HEK293 (cell line): ENCODE data around the gene LCN6.

Experiments
- CTCF ChIA-PET: fragments of 350-600 bp; formaldehyde crosslinking; extraction: SDS; loops from one replicate; lab custom pipeline; 2021; ENCODE audit warnings: antibody characterized with exemption; lab: Yijun Ruan, JAX
- POLR2A ChIA-PET: fragments of 300-600 bp; formaldehyde crosslinking; extraction: SDS; loops from one replicate; lab custom pipeline; 2020; ENCODE audit warnings: antibody characterized with exemption, inconsistent platforms; lab: Yijun Ruan, JAX
- H3K27ac ChIP-seq: fragments of 200-500 bp; sonication (Bioruptor generic); 2 replicates; pipeline ENCODE4 v1.5.1; 2014; ENCODE audit warnings: low read depth, low read length, control low read depth, inconsistent platforms; ENCODE audit errors: extremely low read depth
- H3K36me3 ChIP-seq, 2 experiments: fragments of 200-500 bp in 1 of 2; sonication (Bioruptor generic) in 1 of 2; 1 replicate in 1 of 2; 2 replicates in 1 of 2; pipeline ENCODE4 v1.5.1; 2014 to 2017; ENCODE audit warnings: inconsistent platforms in 2 of 2, low read length in 2 of 2; ENCODE audit not compliant: control insufficient read depth in 2 of 2, insufficient read depth in 1 of 2
- H3K4me1 ChIP-seq: fragments of 200-500 bp; sonication (Bioruptor generic); 2 replicates; pipeline ENCODE4 v1.5.1; 2014; ENCODE audit warnings: mild to moderate bottlenecking, low read length, inconsistent platforms; ENCODE audit not compliant: control insufficient read depth, insufficient read depth
- H3K4me3 ChIP-seq: 2 replicates; pipeline ENCODE4 v1.5.1; 2011; ENCODE audit warnings: low read depth, mild to moderate bottlenecking, control low read depth, low read length, moderate library complexity
- H3K9me3 ChIP-seq: fragments of 200-500 bp; sonication (Bioruptor generic); 2 replicates; pipeline ENCODE4 v1.5.1; 2014; ENCODE audit warnings: low read depth, low read length, inconsistent platforms; ENCODE audit not compliant: control insufficient read depth, insufficient read depth
- BCL11A ChIP-seq: fragments of 450-650 bp; formaldehyde crosslinking; IDR thresholded peaks from 2 replicates; pipeline ENCODE4 v1.5.1; 2016; ENCODE audit warnings: low read depth, missing biosample characterization, missing genetic modification characterization
- FEZF1 ChIP-seq: fragments of 450-650 bp; formaldehyde crosslinking; IDR thresholded peaks from 2 replicates; pipeline ENCODE4 v1.5.1; 2016; ENCODE audit warnings: missing biosample characterization, missing genetic modification characterization
- KLF1 ChIP-seq: fragments of 450-650 bp; formaldehyde crosslinking; IDR thresholded peaks from 2 replicates; pipeline ENCODE4 v1.5.1; 2016; ENCODE audit warnings: missing biosample characterization, missing genetic modification characterization
- KLF7 ChIP-seq: fragments of 450-650 bp; formaldehyde crosslinking; IDR thresholded peaks from 2 replicates; pipeline ENCODE4 v1.5.1; 2016; ENCODE audit warnings: missing biosample characterization, missing genetic modification characterization, borderline replicate concordance
- RBAK ChIP-seq: fragments of 450-650 bp; formaldehyde crosslinking; IDR thresholded peaks from 2 replicates; pipeline ENCODE4 v1.5.1; 2016; ENCODE audit warnings: missing biosample characterization, missing genetic modification characterization
- YY1 ChIP-seq: fragments of 450-650 bp; formaldehyde crosslinking; IDR thresholded peaks from 2 replicates; pipeline ENCODE4 v1.5.1; 2018; ENCODE audit warnings: missing biosample characterization, missing genetic modification characterization
- ZFP3 ChIP-seq: fragments of 450-650 bp; formaldehyde crosslinking; IDR thresholded peaks from 2 replicates; pipeline ENCODE4 v1.5.1; 2016; ENCODE audit warnings: low read depth, missing biosample characterization, missing genetic modification characterization
- ZNF114 ChIP-seq: fragments of 450-650 bp; formaldehyde crosslinking; IDR thresholded peaks from 2 replicates; pipeline ENCODE4 v1.5.0; 2017; ENCODE audit warnings: missing biosample characterization, missing genetic modification characterization
- ZNF155 ChIP-seq: fragments of 450-650 bp; formaldehyde crosslinking; IDR thresholded peaks from 2 replicates; pipeline ENCODE4 v1.5.1; 2016; ENCODE audit warnings: missing biosample characterization, missing genetic modification characterization
- ZNF157 ChIP-seq: fragments of 450-650 bp; formaldehyde crosslinking; IDR thresholded peaks from 2 replicates; pipeline ENCODE4 v1.5.1; 2016; ENCODE audit warnings: missing biosample characterization, missing genetic modification characterization
- ZNF239 ChIP-seq: fragments of 450-650 bp; formaldehyde crosslinking; IDR thresholded peaks from 2 replicates; pipeline ENCODE4 v1.5.1; 2016; ENCODE audit warnings: missing biosample characterization, missing genetic modification characterization
- ZNF302 ChIP-seq: fragments of 450-650 bp; formaldehyde crosslinking; IDR thresholded peaks from 2 replicates; pipeline ENCODE4 v1.5.1; 2016; ENCODE audit warnings: missing biosample characterization, missing genetic modification characterization, low read depth
- ZNF366 ChIP-seq: fragments of 450-650 bp; formaldehyde crosslinking; conservative IDR thresholded peaks from 2 replicates; pipeline ENCODE4 v1.5.1; 2016; ENCODE audit warnings: missing biosample characterization, missing genetic modification characterization
- ZNF398 ChIP-seq: fragments of 450-650 bp; formaldehyde crosslinking; IDR thresholded peaks from 2 replicates; pipeline ENCODE4 v1.5.1; 2017; ENCODE audit warnings: missing biosample characterization, missing genetic modification characterization
- ZNF48 ChIP-seq: fragments of 450-650 bp; formaldehyde crosslinking; IDR thresholded peaks from 2 replicates; pipeline ENCODE4 v1.5.1; 2016; ENCODE audit warnings: missing biosample characterization, missing genetic modification characterization
- ZNF514 ChIP-seq: fragments of 450-650 bp; formaldehyde crosslinking; IDR thresholded peaks from 2 replicates; pipeline ENCODE4 v1.5.1; 2016; ENCODE audit warnings: missing biosample characterization, missing genetic modification characterization
- ZNF549 ChIP-seq: fragments of 450-650 bp; IDR thresholded peaks from 2 replicates; pipeline ENCODE4 v1.5.1; 2018; ENCODE audit warnings: missing biosample characterization, missing genetic modification characterization, mild to moderate bottlenecking, inconsistent platforms, moderate library complexity
- ZNF561 ChIP-seq: fragments of 450-650 bp; IDR thresholded peaks from 2 replicates; pipeline ENCODE4 v1.5.1; 2018; ENCODE audit warnings: missing biosample characterization, missing genetic modification characterization, borderline replicate concordance
- ZNF596 ChIP-seq: fragments of 450-650 bp; IDR thresholded peaks from 2 replicates; pipeline ENCODE4 v1.5.0; 2018; ENCODE audit warnings: missing biosample characterization, mild to moderate bottlenecking, missing genetic modification characterization, moderate library complexity
- ZNF654 ChIP-seq: fragments of 450-650 bp; formaldehyde crosslinking; IDR thresholded peaks from 2 replicates; pipeline ENCODE4 v1.5.1; 2016; ENCODE audit warnings: low read depth, missing biosample characterization, missing genetic modification characterization
- ZNF660 ChIP-seq: fragments of 450-650 bp; IDR thresholded peaks from 2 replicates; pipeline ENCODE4 v1.5.1; 2018; ENCODE audit warnings: missing biosample characterization, mild to moderate bottlenecking, missing genetic modification characterization
- ZNF664 ChIP-seq: fragments of 450-650 bp; formaldehyde crosslinking; IDR thresholded peaks from 2 replicates; pipeline ENCODE4 v1.5.1; 2016; ENCODE audit warnings: missing biosample characterization, missing genetic modification characterization
- ZNF768 ChIP-seq: fragments of 450-650 bp; formaldehyde crosslinking; IDR thresholded peaks from 2 replicates; pipeline ENCODE4 v1.5.1; 2018; ENCODE audit warnings: missing biosample characterization, mild to moderate bottlenecking, missing genetic modification characterization
- ZXDB ChIP-seq: fragments of 450-650 bp; formaldehyde crosslinking; IDR thresholded peaks from 2 replicates; pipeline ENCODE4 v1.5.1; 2016; ENCODE audit warnings: missing biosample characterization, missing genetic modification characterization
- TF ChIP-seq, protein P1 (sequence below): fragments of 450-650 bp; formaldehyde crosslinking; IDR thresholded peaks from 2 replicates; pipeline ENCODE4 v1.5.1; 2016; ENCODE audit warnings: missing biosample characterization, missing genetic modification characterization
- TF ChIP-seq, protein P2 (sequence below): fragments of 450-650 bp; formaldehyde crosslinking; IDR thresholded peaks from 2 replicates; pipeline ENCODE4 v1.5.1; 2016; ENCODE audit warnings: missing biosample characterization, missing genetic modification characterization
- TF ChIP-seq, protein P3 (sequence below): fragments of 450-650 bp; formaldehyde crosslinking; IDR thresholded peaks from 2 replicates; pipeline ENCODE4; 2016; ENCODE audit warnings: missing biosample characterization, missing genetic modification characterization

Gene LCN6

GRCh38 chr9:136757751-136758140, 9.4 kb upstream of the LCN6 start:
- POLR2A ChIA-PET: interaction anchor here (2.3 kb wide), 1 partner anchor 30 kb away, joined by 9 read pairs; no protein-coding TSS in a partner anchor

DNA sequence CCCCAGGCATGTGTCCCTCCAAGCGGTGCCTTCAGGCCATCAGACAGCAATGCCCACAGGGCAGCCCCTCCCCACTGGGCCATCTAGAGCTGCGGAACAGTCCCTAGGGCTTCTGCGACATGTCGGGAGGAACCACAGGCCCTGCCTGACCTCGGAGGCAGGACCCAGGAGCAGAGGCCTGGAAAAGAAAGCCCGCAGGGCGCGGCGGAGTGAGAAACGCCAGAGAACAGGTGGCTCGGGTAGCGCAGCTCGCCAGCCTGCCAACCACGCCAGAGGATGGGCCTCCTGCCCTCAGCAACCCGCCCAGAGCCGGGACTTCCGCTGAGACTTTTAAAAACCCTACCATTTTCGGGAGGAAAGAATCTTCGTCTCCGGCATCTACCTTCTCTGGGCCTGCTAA, 9.0 kb upstream of the LCN6 start:
- no peaks in the 10 kb centered on the region for H3K4me1 ChIP-seq
- POLR2A ChIA-PET: interaction anchor here (2.3 kb wide), 1 partner anchor 29 kb away, joined by 9 read pairs; no protein-coding TSS in a partner anchor

More at GRCh38 chr9:136757751-136758140, 9.4 kb upstream of the LCN6 start:
- no peaks in the 10 kb centered on the region for H3K36me3 ChIP-seq
- H3K27ac ChIP-seq: no peak overlapping the region
- CTCF ChIA-PET: interaction anchor here (0.6 to 5.9 kb wide), 20 partner anchors 9 to 479 kb away, joined by 3 to 54 read pairs (median 5); partner anchors contain the start of gene LCN6
- no peaks in the 10 kb centered on the region for H3K4me1 ChIP-seq
- TF ChIP-seq KLF1 (no peak), ZFP3 (tag by site-specific recombination) (no peak), RBAK (no peak), ZNF664 (tag by site-specific recombination) (no peak), ZNF155 (tag by site-specific recombination) (no peak), ZNF157 (tag by site-specific recombination) (no peak)
- TF ChIP-seq, protein P1, sequence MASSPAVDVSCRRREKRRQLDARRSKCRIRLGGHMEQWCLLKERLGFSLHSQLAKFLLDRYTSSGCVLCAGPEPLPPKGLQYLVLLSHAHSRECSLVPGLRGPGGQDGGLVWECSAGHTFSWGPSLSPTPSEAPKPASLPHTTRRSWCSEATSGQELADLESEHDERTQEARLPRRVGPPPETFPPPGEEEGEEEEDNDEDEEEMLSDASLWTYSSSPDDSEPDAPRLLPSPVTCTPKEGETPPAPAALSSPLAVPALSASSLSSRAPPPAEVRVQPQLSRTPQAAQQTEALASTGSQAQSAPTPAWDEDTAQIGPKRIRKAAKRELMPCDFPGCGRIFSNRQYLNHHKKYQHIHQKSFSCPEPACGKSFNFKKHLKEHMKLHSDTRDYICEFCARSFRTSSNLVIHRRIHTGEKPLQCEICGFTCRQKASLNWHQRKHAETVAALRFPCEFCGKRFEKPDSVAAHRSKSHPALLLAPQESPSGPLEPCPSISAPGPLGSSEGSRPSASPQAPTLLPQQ (tag by site-specific recombination): no peak
- TF ChIP-seq, protein P2, sequence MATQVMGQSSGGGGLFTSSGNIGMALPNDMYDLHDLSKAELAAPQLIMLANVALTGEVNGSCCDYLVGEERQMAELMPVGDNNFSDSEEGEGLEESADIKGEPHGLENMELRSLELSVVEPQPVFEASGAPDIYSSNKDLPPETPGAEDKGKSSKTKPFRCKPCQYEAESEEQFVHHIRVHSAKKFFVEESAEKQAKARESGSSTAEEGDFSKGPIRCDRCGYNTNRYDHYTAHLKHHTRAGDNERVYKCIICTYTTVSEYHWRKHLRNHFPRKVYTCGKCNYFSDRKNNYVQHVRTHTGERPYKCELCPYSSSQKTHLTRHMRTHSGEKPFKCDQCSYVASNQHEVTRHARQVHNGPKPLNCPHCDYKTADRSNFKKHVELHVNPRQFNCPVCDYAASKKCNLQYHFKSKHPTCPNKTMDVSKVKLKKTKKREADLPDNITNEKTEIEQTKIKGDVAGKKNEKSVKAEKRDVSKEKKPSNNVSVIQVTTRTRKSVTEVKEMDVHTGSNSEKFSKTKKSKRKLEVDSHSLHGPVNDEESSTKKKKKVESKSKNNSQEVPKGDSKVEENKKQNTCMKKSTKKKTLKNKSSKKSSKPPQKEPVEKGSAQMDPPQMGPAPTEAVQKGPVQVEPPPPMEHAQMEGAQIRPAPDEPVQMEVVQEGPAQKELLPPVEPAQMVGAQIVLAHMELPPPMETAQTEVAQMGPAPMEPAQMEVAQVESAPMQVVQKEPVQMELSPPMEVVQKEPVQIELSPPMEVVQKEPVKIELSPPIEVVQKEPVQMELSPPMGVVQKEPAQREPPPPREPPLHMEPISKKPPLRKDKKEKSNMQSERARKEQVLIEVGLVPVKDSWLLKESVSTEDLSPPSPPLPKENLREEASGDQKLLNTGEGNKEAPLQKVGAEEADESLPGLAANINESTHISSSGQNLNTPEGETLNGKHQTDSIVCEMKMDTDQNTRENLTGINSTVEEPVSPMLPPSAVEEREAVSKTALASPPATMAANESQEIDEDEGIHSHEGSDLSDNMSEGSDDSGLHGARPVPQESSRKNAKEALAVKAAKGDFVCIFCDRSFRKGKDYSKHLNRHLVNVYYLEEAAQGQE: no peak
- no peak overlapping the region for H3K4me3 ChIP-seq
- H3K9me3 ChIP-seq: no peaks in the 10 kb centered on the region

DNA sequence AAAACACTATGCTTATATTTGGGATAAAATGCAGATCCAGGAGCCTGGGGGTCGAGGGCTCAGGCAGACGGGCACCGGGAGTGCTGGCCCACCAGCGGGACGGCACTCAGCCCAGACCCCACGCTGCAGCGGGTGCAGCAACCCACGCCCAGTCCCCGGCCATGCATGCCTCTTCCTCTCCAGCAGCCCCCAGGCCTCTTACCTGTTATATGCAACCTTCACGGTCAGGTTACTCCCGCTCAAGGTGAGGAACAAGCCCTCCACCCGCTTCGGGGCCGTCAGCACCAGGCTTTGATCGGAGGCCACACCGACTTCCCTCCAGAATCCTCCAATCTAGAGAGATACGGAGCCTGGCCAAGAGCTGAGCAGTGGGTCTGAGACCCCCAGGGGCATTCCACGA, 8.5 kb upstream of the LCN6 start:
- Histone ChIP-seq H3K27ac (no peak overlapping the region), H3K4me1 (no peaks in the 10 kb centered on the region), H3K9me3 (no peaks in the 10 kb centered on the region), H3K4me3 (no peak overlapping the region), H3K36me3 (no peaks in the 10 kb centered on the region)
- no peak for TF ChIP-seq ZNF514 (tag by site-specific recombination)
- no peak for TF ChIP-seq ZNF398 (tag by site-specific recombination)
- no peak for TF ChIP-seq ZNF561 (tag by site-specific recombination)
- TF ChIP-seq KLF7 (tag by site-specific recombination): no peak
- TF ChIP-seq FEZF1: no peak
- TF ChIP-seq, protein P3, sequence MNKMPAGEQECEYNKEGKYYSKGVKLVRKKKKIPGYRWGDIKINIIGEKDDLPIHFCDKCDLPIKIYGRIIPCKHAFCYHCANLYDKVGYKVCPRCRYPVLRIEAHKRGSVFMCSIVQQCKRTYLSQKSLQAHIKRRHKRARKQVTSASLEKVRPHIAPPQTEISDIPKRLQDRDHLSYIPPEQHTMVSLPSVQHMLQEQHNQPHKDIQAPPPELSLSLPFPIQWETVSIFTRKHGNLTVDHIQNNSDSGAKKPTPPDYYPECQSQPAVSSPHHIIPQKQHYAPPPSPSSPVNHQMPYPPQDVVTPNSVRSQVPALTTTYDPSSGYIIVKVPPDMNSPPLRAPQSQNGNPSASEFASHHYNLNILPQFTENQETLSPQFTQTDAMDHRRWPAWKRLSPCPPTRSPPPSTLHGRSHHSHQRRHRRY (tag by site-specific recombination): no peak
- no peak for TF ChIP-seq ZNF114 (tag by site-specific recombination)
- POLR2A ChIA-PET: no interaction called here
- CTCF ChIA-PET: interaction anchor here (0.6 to 2.6 kb wide), 3 partner anchors 10 to 27 kb away, joined by 4 to 16 read pairs (median 6); no protein-coding TSS in a partner anchor

More for the DNA sequence above, 9.0 kb upstream of the LCN6 start:
- H3K36me3 ChIP-seq: no peaks in the 10 kb centered on the region
- TF ChIP-seq ZNF239 (tag by site-specific recombination) (no peak), ZNF302 (tag by site-specific recombination) (no peak), ZNF366 (tag by site-specific recombination) (no peak), ZNF654 (tag by site-specific recombination) (no peak), ZNF660 (tag by site-specific recombination) (no peak), BCL11A (no peak), ZXDB (no peak), ZNF48 (no peak), ZNF549 (tag by site-specific recombination) (no peak), YY1 (tag by site-specific recombination) (no peak), ZNF596 (tag by site-specific recombination) (no peak), ZNF768 (no peak), ZNF561 (tag by site-specific recombination) (no peak)
- no peak overlapping the region for H3K27ac ChIP-seq
- H3K9me3 ChIP-seq: no peaks in the 10 kb centered on the region
- no peak overlapping the region for H3K4me3 ChIP-seq
- CTCF ChIA-PET: interaction anchor here (0.6 to 5.9 kb wide), 14 partner anchors 9 to 479 kb away, joined by 3 to 54 read pairs (median 4); partner anchors contain the start of gene LCN6
